HCT116 (cell line): Measurements from ENCODE around the gene FANK1.
"Not testable (repeated sequence)": the region's sequence is repeated elsewhere in the genome, so short reads cannot be mapped to it uniquely, and the experiment has no call there.

Source experiments
- EZH2 ChIP-seq: fragments of 200-600 bp; sonication (generic); IDR thresholded peaks from 2 replicates; pipeline ENCODE4 v1.6.1; 2017; ENCODE audit warnings: antibody characterized with exemption, mixed run types
- POLR2AphosphoS5 ChIP-seq: IDR thresholded peaks from 2 replicates; pipeline ENCODE4 v1.6.1; 2011; ENCODE audit warnings: mild to moderate bottlenecking, low read depth, low read length, moderate library complexity
- TF ChIP-seq, protein P1 (sequence below), 3 experiments: fragments of 200-600 bp in 1 of 3; sonication (generic) in 1 of 3; IDR thresholded peaks in 2 of 3; conservative IDR thresholded peaks in 1 of 3; 2 replicates each; pipeline ENCODE4 v1.5.1; 2012 to 2017; ENCODE audit warnings: low read depth in 2 of 3, low read length in 2 of 3, antibody characterized with exemption in 1 of 3, borderline replicate concordance in 1 of 3, control low read depth in 1 of 3, mild to moderate bottlenecking in 1 of 3, mixed read lengths in 1 of 3, mixed run types in 1 of 3, moderate library complexity in 1 of 3; ENCODE audit not compliant: insufficient read depth in 1 of 3

DNA sequence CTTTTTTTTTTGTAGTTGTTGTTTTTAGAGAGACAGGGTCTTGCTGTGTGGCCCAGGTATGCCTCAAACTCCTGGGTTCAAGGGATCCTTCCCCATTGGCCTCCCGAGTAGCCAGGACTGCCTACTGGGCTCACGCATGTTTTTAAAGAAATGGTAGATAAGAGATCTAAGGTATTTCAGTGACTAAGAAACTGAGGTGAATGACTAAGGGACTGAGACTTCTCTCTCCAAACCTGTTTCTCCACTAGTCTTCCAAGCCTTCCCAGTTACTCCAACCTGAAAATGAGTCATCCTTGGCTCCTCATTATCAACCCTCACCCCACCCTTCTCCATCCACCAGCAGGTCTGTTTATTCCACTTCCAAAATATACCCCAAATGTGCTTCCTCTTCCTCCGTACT lies 4.6 kb downstream of the FANK1 start:
- peak; percentile 32; the same call in 1 of the 2 replicates for TF ChIP-seq POLR2AphosphoS5
- TF ChIP-seq EZH2: not testable (repeated sequence)
- TF ChIP-seq, protein P1, sequence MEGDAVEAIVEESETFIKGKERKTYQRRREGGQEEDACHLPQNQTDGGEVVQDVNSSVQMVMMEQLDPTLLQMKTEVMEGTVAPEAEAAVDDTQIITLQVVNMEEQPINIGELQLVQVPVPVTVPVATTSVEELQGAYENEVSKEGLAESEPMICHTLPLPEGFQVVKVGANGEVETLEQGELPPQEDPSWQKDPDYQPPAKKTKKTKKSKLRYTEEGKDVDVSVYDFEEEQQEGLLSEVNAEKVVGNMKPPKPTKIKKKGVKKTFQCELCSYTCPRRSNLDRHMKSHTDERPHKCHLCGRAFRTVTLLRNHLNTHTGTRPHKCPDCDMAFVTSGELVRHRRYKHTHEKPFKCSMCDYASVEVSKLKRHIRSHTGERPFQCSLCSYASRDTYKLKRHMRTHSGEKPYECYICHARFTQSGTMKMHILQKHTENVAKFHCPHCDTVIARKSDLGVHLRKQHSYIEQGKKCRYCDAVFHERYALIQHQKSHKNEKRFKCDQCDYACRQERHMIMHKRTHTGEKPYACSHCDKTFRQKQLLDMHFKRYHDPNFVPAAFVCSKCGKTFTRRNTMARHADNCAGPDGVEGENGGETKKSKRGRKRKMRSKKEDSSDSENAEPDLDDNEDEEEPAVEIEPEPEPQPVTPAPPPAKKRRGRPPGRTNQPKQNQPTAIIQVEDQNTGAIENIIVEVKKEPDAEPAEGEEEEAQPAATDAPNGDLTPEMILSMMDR (IDR thresholded peaks at IDR 0.05 in 2 of 3, conservative IDR thresholded peaks at IDR 0.05 in 1 of 3; ENCODE audit: borderline replicate concordance in 1 of 3, insufficient read depth in 1 of 3, low read depth in 2 of 3, low read length in 2 of 3): not testable (repeated sequence)
